Measurements from ENCODE around the gene UBL3.

The UBL3 gene

DNA sequence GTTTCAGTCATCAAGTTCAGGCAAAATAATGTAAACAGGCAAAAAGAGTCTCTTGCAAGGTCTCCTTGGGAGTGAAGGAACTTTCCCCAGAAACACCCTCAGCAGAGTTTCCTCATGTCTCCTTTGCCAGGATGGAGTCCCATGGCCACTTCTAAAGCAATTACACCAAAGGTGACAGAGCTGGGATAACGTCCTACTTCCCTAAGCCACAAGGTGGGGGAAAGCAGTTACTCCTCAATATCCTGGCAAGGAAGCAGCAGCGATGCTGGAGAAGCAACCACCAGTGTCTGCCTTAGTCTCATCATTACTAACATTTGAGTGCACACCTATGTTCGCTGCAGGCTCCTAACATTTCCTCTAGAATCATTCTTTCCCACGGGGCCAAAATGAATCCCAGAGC lies 88.6 kb downstream of the UBL3 start:
- ChIA-PET POLR2A (no interaction called here), CTCF (interaction anchor here (0.5 to 1.0 kb wide), 2 partner anchors 354 to 702 kb away, joined by 3 read pairs; no protein-coding TSS in a partner anchor)
- H3K9me3 ChIP-seq (ENCODE audit: control insufficient read depth, insufficient read depth, low read depth, low read length): no peaks in the 10 kb centered on the region
- no peak for TF ChIP-seq ZNF10 (tag by site-specific recombination; IDR thresholded peaks at IDR 0.05)
- TF ChIP-seq AEBP2 (tag by site-specific recombination; IDR thresholded peaks at IDR 0.05; ENCODE audit: borderline replicate concordance): no peak
- TF ChIP-seq SP7 (tag by site-specific recombination; IDR thresholded peaks at IDR 0.05): no peak
- TF ChIP-seq, protein P1, sequence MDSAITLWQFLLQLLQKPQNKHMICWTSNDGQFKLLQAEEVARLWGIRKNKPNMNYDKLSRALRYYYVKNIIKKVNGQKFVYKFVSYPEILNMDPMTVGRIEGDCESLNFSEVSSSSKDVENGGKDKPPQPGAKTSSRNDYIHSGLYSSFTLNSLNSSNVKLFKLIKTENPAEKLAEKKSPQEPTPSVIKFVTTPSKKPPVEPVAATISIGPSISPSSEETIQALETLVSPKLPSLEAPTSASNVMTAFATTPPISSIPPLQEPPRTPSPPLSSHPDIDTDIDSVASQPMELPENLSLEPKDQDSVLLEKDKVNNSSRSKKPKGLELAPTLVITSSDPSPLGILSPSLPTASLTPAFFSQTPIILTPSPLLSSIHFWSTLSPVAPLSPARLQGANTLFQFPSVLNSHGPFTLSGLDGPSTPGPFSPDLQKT (IDR thresholded peaks at IDR 0.05; ENCODE audit: borderline replicate concordance, low read depth, low read length): no peak
- TF ChIP-seq ZNF518A (tag by site-specific recombination; conservative IDR thresholded peaks at IDR 0.05; ENCODE audit: low read depth): no peak
- no peak for TF ChIP-seq GLIS2 (tag by site-specific recombination; IDR thresholded peaks at IDR 0.05)
- TF ChIP-seq ZNF350 (tag by site-specific recombination; IDR thresholded peaks at IDR 0.05): no peak
- TF ChIP-seq, protein P2, sequence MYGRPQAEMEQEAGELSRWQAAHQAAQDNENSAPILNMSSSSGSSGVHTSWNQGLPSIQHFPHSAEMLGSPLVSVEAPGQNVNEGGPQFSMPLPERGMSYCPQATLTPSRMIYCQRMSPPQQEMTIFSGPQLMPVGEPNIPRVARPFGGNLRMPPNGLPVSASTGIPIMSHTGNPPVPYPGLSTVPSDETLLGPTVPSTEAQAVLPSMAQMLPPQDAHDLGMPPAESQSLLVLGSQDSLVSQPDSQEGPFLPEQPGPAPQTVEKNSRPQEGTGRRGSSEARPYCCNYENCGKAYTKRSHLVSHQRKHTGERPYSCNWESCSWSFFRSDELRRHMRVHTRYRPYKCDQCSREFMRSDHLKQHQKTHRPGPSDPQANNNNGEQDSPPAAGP (tag by site-specific recombination; IDR thresholded peaks at IDR 0.05): no peak
- TF ChIP-seq, protein P3, sequence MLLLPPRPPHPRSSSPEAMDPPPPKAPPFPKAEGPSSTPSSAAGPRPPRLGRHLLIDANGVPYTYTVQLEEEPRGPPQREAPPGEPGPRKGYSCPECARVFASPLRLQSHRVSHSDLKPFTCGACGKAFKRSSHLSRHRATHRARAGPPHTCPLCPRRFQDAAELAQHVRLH (tag by site-specific recombination; IDR thresholded peaks at IDR 0.05): no peak
- H3K36me3 ChIP-seq (ENCODE audit: control insufficient read depth in 2 of 2, insufficient read depth in 1 of 2, low read length in 2 of 2): peaks cover 0 to 4% of the 10 kb centered on the region in 2 experiments; a peak in 1 of 3 replicates
- H3K4me3 ChIP-seq (ENCODE audit: low read depth, low read length): no peak overlapping the region
- H3K4me1 ChIP-seq (ENCODE audit: control insufficient read depth, insufficient read depth, low read length): no peaks in the 10 kb centered on the region
- no peak overlapping the region for H3K27ac ChIP-seq (ENCODE audit: extremely low read depth, low read depth, low read length)

DNA sequence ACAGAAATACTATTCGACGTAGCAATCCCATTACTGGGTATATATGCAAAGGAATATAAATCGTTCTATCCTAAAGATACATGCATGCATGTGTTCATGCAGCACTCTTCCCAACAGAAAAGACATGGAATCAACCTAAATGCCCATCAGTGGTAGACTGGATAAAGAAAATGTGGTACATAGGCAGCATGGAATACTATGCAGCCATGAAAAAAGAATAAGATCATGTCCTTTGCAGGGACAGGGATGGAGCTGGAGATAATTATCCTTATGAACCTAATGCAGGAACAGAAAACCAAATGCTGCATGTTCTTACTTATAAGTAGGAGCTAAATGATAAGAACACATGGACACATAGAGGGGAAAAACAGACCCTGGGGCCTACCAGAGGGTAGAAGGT lies 89.3 kb downstream of the UBL3 start:
- CTCF ChIA-PET: no interaction called here
- TF ChIP-seq ZNF704 (tag by site-specific recombination; IDR thresholded peaks at IDR 0.05) (no peak), BCL11A (tag by site-specific recombination; IDR thresholded peaks at IDR 0.05; ENCODE audit: low read depth) (no peak), ZNF146 (tag by site-specific recombination; IDR thresholded peaks at IDR 0.05) (peak; percentile 85)
- TF ChIP-seq, protein P3 (tag by site-specific recombination; IDR thresholded peaks at IDR 0.05): 0 out of 2 replicates have a peak, but pooled peaks have one; percentile 22
- POLR2A ChIA-PET: no interaction called here
- H3K9me3 ChIP-seq (ENCODE audit: control insufficient read depth, insufficient read depth, low read depth, low read length): no peaks in the 10 kb centered on the region
- no peak overlapping the region for H3K4me3 ChIP-seq (ENCODE audit: low read depth, low read length)
- no peaks in the 10 kb centered on the region for H3K36me3 ChIP-seq (ENCODE audit: control insufficient read depth in 2 of 2, insufficient read depth in 1 of 2, low read length in 2 of 2)
- H3K27ac ChIP-seq (ENCODE audit: extremely low read depth, low read depth, low read length): no peak overlapping the region
- no peaks in the 10 kb centered on the region for H3K4me1 ChIP-seq (ENCODE audit: control insufficient read depth, insufficient read depth, low read length)
